GM18508 (cell line): ENCODE results near the gene PDCD1.
"Not testable (repeated sequence)": the region's sequence is repeated elsewhere in the genome, so short reads cannot be mapped to it uniquely, and the experiment has no call there.

Source experiments
- ATAC-seq: cut with Tn5 transposase; IDR thresholded peaks from one replicate; pipeline ENCODE4 v1.9.1; 2021; ENCODE audit warnings: moderate number of reproducible peaks; ENCODE audit not compliant: insufficient read depth, unreplicated experiment

Gene PDCD1

GRCh38 chr2:241817126-241817820, 41.4 kb downstream of the PDCD1 start:
- ATAC-seq: no peak

GRCh38 chr2:241816431-241817121, 42.1 kb downstream of the PDCD1 start:
- no peak for ATAC-seq

- no peak for ATAC-seq
Observed at GRCh38 chr2:241815477-241816430, 42.9 kb downstream of the PDCD1 start.

- ATAC-seq: no peak
Observed at GRCh38 chr2:241814643-241815476, 43.8 kb downstream of the PDCD1 start.

- no peak for ATAC-seq
Observed at GRCh38 chr2:241814393-241814642, 44.4 kb downstream of the PDCD1 start.

- ATAC-seq: no peak
Observed at GRCh38 chr2:241813644-241814392, 44.9 kb downstream of the PDCD1 start.

- no peak for ATAC-seq
Observed at GRCh38 chr2:241812730-241813643, 45.7 kb downstream of the PDCD1 start.

- no peak for ATAC-seq
Observed at GRCh38 chr2:241811952-241812729, 46.6 kb downstream of the PDCD1 start.

GRCh38 chr2:241811201-241811951, 47.3 kb downstream of the PDCD1 start:
- no peak for ATAC-seq

- no peak for ATAC-seq
Observed at GRCh38 chr2:241810307-241811200, 48.1 kb downstream of the PDCD1 start.

- no peak for ATAC-seq
Observed at GRCh38 chr2:241809383-241810306, 49.0 kb downstream of the PDCD1 start.

GRCh38 chr2:241808721-241809382, 49.8 kb downstream of the PDCD1 start, which contains the start of gene NEU4:
Gene NEU4, plus strand, starts transcription at chr2:241809193. Its CDS starts 5,292 bp downstream, at chr2:241814485.
- no peak for ATAC-seq

GRCh38 chr2:241808051-241808720, 50.5 kb downstream of the PDCD1 start:
- ATAC-seq: no peak

GRCh38 chr2:241806217-241806616, 52.5 kb downstream of the PDCD1 start:
- not testable (repeated sequence) for ATAC-seq
